B cell (primary cell): Measurements from ENCODE around the gene PTPRU. TPM values are rescaled to one million over a fixed set of nuclear protein-coding genes. Genes with fewer than 3 reads are reported as not detected.

Experiments
- ATAC-seq: fragments of 200-7000 bp; cut with Tn5 transposase; one replicate; pipeline ENCODE4 v1.10.0; 2021; ENCODE audit warnings: low read depth, mild to moderate bottlenecking, moderate number of reproducible peaks, moderate library complexity
- CTCF ChIA-PET: fragments of 350-600 bp; sonication (Branson Sonifier 250); formaldehyde crosslinking; loops from one replicate; lab custom pipeline; 2021; ENCODE audit warnings: antibody characterized with exemption, inconsistent platforms; lab: Charles Lee
- POLR2A ChIA-PET: fragments of 350-600 bp; sonication (Branson Sonifier 250); formaldehyde crosslinking; loops from one replicate; lab custom pipeline; 2021; ENCODE audit warnings: antibody characterized with exemption; lab: Charles Lee
- DNase-seq: peaks from one replicate; pipeline ENCODE4 v3.0.0; 2013
- H2AFZ ChIP-seq: 2 replicates; pipeline ENCODE4 v1.6.1; 2012; ENCODE audit warnings: mild to moderate bottlenecking, low read depth, low read length; ENCODE audit not compliant: insufficient read depth, poor library complexity, severe bottlenecking
- H3K27ac ChIP-seq, 2 donors: 1 replicate in 1 of 2; 2 replicates in 1 of 2; pipeline ENCODE4 v1.5.1; 2012 to 2013; ENCODE audit warnings: low read length in 2 of 2, mild to moderate bottlenecking in 2 of 2, moderate library complexity in 1 of 2
- H3K27me3 ChIP-seq, 4 experiments: fragments of 200-600 bp in 1 of 4; sonication (generic) in 1 of 4; replicated peaks in 1 of 4; 1 replicate in 2 of 4; 2 replicates in 2 of 4; pipeline versions ENCODE4 v1.6.1 to v1.7.0; 2013 to 2016; ENCODE audit warnings: low read length in 3 of 4, mild to moderate bottlenecking in 2 of 4, mixed read lengths in 1 of 4, moderate library complexity in 1 of 4; ENCODE audit not compliant: insufficient read depth in 4 of 4, control insufficient read depth in 3 of 4; ENCODE audit errors: control extremely low read depth in 1 of 4
- H3K36me3 ChIP-seq, 2 experiments: replicated peaks in 1 of 2; 1 replicate in 1 of 2; 2 replicates in 1 of 2; pipeline versions ENCODE4 v1.6.1 to v1.7.1; 2013; ENCODE audit warnings: low read length in 1 of 2; ENCODE audit not compliant: insufficient read depth in 2 of 2, control insufficient read depth in 1 of 2; ENCODE audit errors: control extremely low read depth in 1 of 2, extremely low read depth in 1 of 2
- H3K4me1 ChIP-seq, 2 donors: fragments of 200-600 bp in 1 of 2; sonication (generic) in 1 of 2; 1 replicate in 1 of 2; 2 replicates in 1 of 2; pipeline versions ENCODE4 v1.5.1 to v1.6.1; 2013 to 2017; ENCODE audit warnings: low read length in 2 of 2; ENCODE audit not compliant: control insufficient read depth in 2 of 2, insufficient read depth in 2 of 2
- H3K4me2 ChIP-seq: replicated peaks from 2 replicates; pipeline ENCODE3; 2012; ENCODE audit warnings: mild to moderate bottlenecking, low read depth, low read length; ENCODE audit not compliant: poor library complexity, severe bottlenecking
- H3K4me3 ChIP-seq, 5 experiments: fragments of 200-600 bp in 1 of 5; sonication (generic) in 1 of 5; 1 replicate in 3 of 5; 2 replicates in 2 of 5; pipeline versions ENCODE4 v1.5.1 to v1.7.0; 2011 to 2016; ENCODE audit warnings: low read length in 4 of 5, mild to moderate bottlenecking in 4 of 5, low read depth in 2 of 5, control low read depth in 1 of 5, moderate library complexity in 1 of 5; ENCODE audit not compliant: insufficient read depth in 1 of 5; ENCODE audit errors: control extremely low read depth in 1 of 5, extremely low read depth in 1 of 5
- H3K79me2 ChIP-seq: fragments of 200-600 bp; sonication (generic); one replicate; pipeline ENCODE4 v1.6.0; 2016; ENCODE audit warnings: low read length; ENCODE audit not compliant: control insufficient read depth, insufficient read depth
- H3K9ac ChIP-seq: fragments of 200-600 bp; sonication (generic); 2 replicates; pipeline ENCODE4 v1.6.1; 2017; ENCODE audit warnings: mild to moderate bottlenecking, low read length, moderate library complexity
- H3K9me3 ChIP-seq, 3 donors: one replicate each; pipeline versions ENCODE4 v1.6.1 to v1.7.1; 2013; ENCODE audit warnings: low read length in 2 of 3; ENCODE audit not compliant: control insufficient read depth in 2 of 3, insufficient read depth in 1 of 3; ENCODE audit errors: control extremely low read depth in 1 of 3
- H4K20me1 ChIP-seq: 2 replicates; pipeline ENCODE4 v1.6.0; 2012; ENCODE audit warnings: mild to moderate bottlenecking, low read length; ENCODE audit not compliant: insufficient read depth, control insufficient read depth, poor library complexity, severe bottlenecking
- H3K27ac Mint-ChIP-seq: one replicate; pipeline ENCODE4 v1.8.0; 2021; ENCODE audit warnings: mixed read lengths
- H3K27me3 Mint-ChIP-seq: one replicate; pipeline ENCODE4 v1.8.0; 2021; ENCODE audit warnings: mixed read lengths
- H3K4me1 Mint-ChIP-seq: one replicate; pipeline ENCODE4 v1.8.0; 2021; ENCODE audit warnings: mixed read lengths
- H3K4me3 Mint-ChIP-seq: one replicate; pipeline ENCODE4 v1.8.0; 2021; ENCODE audit warnings: mixed read lengths
- H3K9me3 Mint-ChIP-seq: one replicate; pipeline ENCODE4 v1.8.0; 2022; ENCODE audit warnings: mixed read lengths; ENCODE audit not compliant: insufficient read depth
- CTCF ChIP-seq: fragments of 200-600 bp; IDR thresholded peaks from one replicate; pipeline ENCODE4 v1.8.0; 2022; ENCODE audit warnings: antibody characterized with exemption, mild to moderate bottlenecking
- EZH2 ChIP-seq: IDR thresholded peaks from 2 replicates; pipeline ENCODE4 v1.6.1; 2012; ENCODE audit warnings: borderline replicate concordance, low read depth, mild to moderate bottlenecking, moderate library complexity, low read length; ENCODE audit not compliant: insufficient read depth, poor library complexity, severe bottlenecking
- WGBS: methylation state at CpG from one replicate; pipeline ENCODE4 v1.1.5; 2013; ENCODE audit warnings: missing lambda C conversion rate; ENCODE audit not compliant: insufficient coverage; 5-methylcytosine and 5-hydroxymethylcytosine counted together
- intact Hi-C: fragments of 100-400 bp; cut with micrococcal nuclease; formaldehyde crosslinking; loops from one replicate; pipeline ENCODE4 v1.10.0; 2022
- polyA plus RNA-seq: library from polyadenylated mRNA; depleted of rRNA; stranded (reverse); fragments of >200 nt; gene quantifications from 2 replicates; pipeline ENCODE4 v1.2.3, GENCODE V29; 2012
- total RNA-seq, 2 donors: library from RNA; stranded (reverse); fragments of 120-200 nt in 1 of 2; gene quantifications; 1 replicate in 1 of 2; 2 replicates in 1 of 2; pipeline versions ENCODE4 v1.2.3 to v1.2.4, GENCODE V29; 2013 to 2022

The PTPRU gene
- total and polyA plus RNA-seq, 2 donors (not counting 1 experiment from before 2014, with no cell fraction given), result 0.10 to 0.25 TPM

DNA sequence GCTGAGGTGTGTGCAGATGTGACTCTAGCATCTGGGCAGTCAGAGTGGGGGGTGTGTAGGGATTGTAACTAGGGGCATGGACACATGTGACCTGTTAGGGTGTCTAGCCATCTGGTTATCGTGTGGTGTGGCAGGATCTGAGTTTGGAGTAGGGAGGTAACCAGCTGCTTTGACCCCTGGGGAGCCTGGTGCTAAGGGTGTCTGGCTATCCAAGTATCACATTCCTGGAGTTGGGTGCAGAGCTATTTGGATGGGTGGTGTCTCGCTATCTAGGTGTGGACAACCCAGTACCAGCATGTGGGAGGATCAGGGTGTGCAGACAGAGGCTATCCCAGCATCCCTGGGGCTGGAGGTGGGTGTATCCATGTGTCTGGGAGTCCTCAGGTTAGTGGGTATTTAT lies 4.7 kb downstream of the PTPRU start:
- no peaks in the 10 kb centered on the region for H3K9me3 ChIP-seq
- intact Hi-C loops, result no loop called here
- H3K27me3 ChIP-seq, result peaks cover 0 to 33% (median 17%) of the 10 kb centered on the region in 4 experiments
- peaks cover 18% of the 10 kb centered on the region for H3K4me1 Mint-ChIP-seq
- H3K27ac Mint-ChIP-seq, result no peak overlapping the region
- DNase-seq (no peak), ATAC-seq (no peak)
- TF ChIP-seq EZH2 (no peak), CTCF (no peak)
- H3K27ac ChIP-seq, result no peak overlapping the region
- H2AFZ ChIP-seq, result no peak overlapping the region
- peaks cover 18 to 19% of the 10 kb centered on the region in 2 donors for H3K4me1 ChIP-seq
- no peaks in the 10 kb centered on the region for H3K36me3 ChIP-seq
- POLR2A ChIA-PET, result no interaction called here
- no peaks in the 10 kb centered on the region for H3K9me3 Mint-ChIP-seq
- no peak overlapping the region for H3K4me3 Mint-ChIP-seq
- CTCF ChIA-PET, result no interaction called here
- 69% methylated on average over 2 of the region's 2 CpGs for WGBS
- H3K4me3 ChIP-seq, result no peak overlapping the region
- H4K20me1 ChIP-seq, result no peaks in the 10 kb centered on the region
- peaks cover 39% of the 10 kb centered on the region for H3K27me3 Mint-ChIP-seq
- H3K79me2 ChIP-seq, result no peaks in the 10 kb centered on the region
- no peak overlapping the region for H3K9ac ChIP-seq
- no peak overlapping the region for H3K4me2 ChIP-seq

GRCh38 chr1:29243023-29243870 lies 6.9 kb downstream of the PTPRU start:
- DNase-seq, result no peak
- Histone ChIP-seq H4K20me1 (no peaks in the 10 kb centered on the region), H2AFZ (no peak overlapping the region), H3K36me3 (no peaks in the 10 kb centered on the region), H3K27me3 (peaks cover 0 to 19% (median 6%) of the 10 kb centered on the region in 4 experiments), H3K79me2 (no peaks in the 10 kb centered on the region), H3K4me3 (no peak overlapping the region), H3K9me3 (no peaks in the 10 kb centered on the region), H3K9ac (no peak overlapping the region), H3K4me1 (peaks cover 3 to 4% of the 10 kb centered on the region in 2 donors), H3K4me2 (no peak overlapping the region), H3K27ac (no peak overlapping the region)
- Mint-ChIP-seq H3K27me3 (peaks cover 31% of the 10 kb centered on the region), H3K9me3 (no peaks in the 10 kb centered on the region), H3K4me3 (no peak overlapping the region), H3K4me1 (peaks cover 6% of the 10 kb centered on the region), H3K27ac (no peak overlapping the region)
- CTCF ChIA-PET, result interaction anchor here (1.1 to 1.3 kb wide), 2 partner anchors 12 to 1137 kb away, joined by 3 to 4 read pairs; partner anchors contain the start of gene MECR
- intact Hi-C loops, result no loop called here
- no peak for TF ChIP-seq CTCF
- TF ChIP-seq EZH2, result no peak
- POLR2A ChIA-PET, result no interaction called here
- no peak for ATAC-seq
- WGBS, result 80% methylated on average over 14 of the region's 16 CpGs
